Umbilical cord (tissue), 2 donors: Measurements from ENCODE around the gene SDR39U1. TPM values are rescaled to one million over a fixed set of nuclear protein-coding genes. Genes with fewer than 3 reads are reported as not detected.

Experiments
- DNase-seq: peaks from one replicate; pipeline ENCODE4 v3.0.0-alpha.2; 2015; ENCODE audit warnings: low spot score
- total RNA-seq: library from RNA; depleted of rRNA; stranded (reverse); fragments of >200 nt; gene quantifications from one replicate; pipeline ENCODE4 v1.2.3, GENCODE V29; 2014; ENCODE audit warnings: low replicate concordance; ENCODE audit not compliant: insufficient read depth

Gene SDR39U1
- total RNA-seq, 1 donor from 2014 or later, result 11.1 TPM

GRCh38 chr14:24390701-24391468, 51.7 kb downstream of the SDR39U1 start:
- no peak for DNase-seq

Other genes starting within 250 kb of the SDR39U1 start
- 49.6 TPM for gene TM9SF1, start 247.3 kb downstream of the SDR39U1 start, total RNA-seq
- not detected for gene TSSK4, start 237.1 kb downstream of the SDR39U1 start, total RNA-seq
- gene CHMP4A, start 229.3 kb downstream of the SDR39U1 start, total RNA-seq, result 5.3 TPM
- 3.9 TPM for gene MDP1, start 226.7 kb downstream of the SDR39U1 start, total RNA-seq
- gene NEDD8, start 210.4 kb downstream of the SDR39U1 start, total RNA-seq, result 68.6 TPM
- 49.4 TPM for gene GMPR2, start 209.8 kb downstream of the SDR39U1 start, total RNA-seq
- gene TINF2, start 200.2 kb downstream of the SDR39U1 start, total RNA-seq, result 33.2 TPM
- 9.4 TPM for gene TGM1, start 179.6 kb downstream of the SDR39U1 start, total RNA-seq
- gene RABGGTA, start 171.2 kb downstream of the SDR39U1 start, total RNA-seq, result 14.0 TPM
- 45.3 TPM for gene DHRS1, start 143.0 kb downstream of the SDR39U1 start, total RNA-seq
- 12.5 TPM for gene NOP9, start 142.9 kb downstream of the SDR39U1 start, total RNA-seq
- gene CIDEB, start 134.8 kb downstream of the SDR39U1 start, total RNA-seq, result 4.8 TPM
- gene LTB4R2, start 132.6 kb downstream of the SDR39U1 start, total RNA-seq, result 8.9 TPM
- 1.4 TPM for gene LTB4R, start 131.3 kb downstream of the SDR39U1 start, total RNA-seq
- 8.2 TPM for gene ADCY4, start 107.7 kb downstream of the SDR39U1 start, total RNA-seq
- gene RIPK3, start 102.8 kb downstream of the SDR39U1 start, total RNA-seq, result 5.3 TPM
- gene NFATC4, start 74.6 kb downstream of the SDR39U1 start, total RNA-seq, result 40.0 TPM
- gene NYNRIN, start 43.8 kb downstream of the SDR39U1 start, total RNA-seq, result 30.8 TPM
- 4.1 TPM for gene CBLN3, start 13.1 kb downstream of the SDR39U1 start, total RNA-seq
- 80.2 TPM for gene KHNYN, start 12.8 kb downstream of the SDR39U1 start, total RNA-seq
- gene CMA1, start 65.5 kb upstream of the SDR39U1 start, total RNA-seq, result not detected
- gene CTSG, start 133.5 kb upstream of the SDR39U1 start, total RNA-seq, result 9.4 TPM
- not detected for gene GZMH, start 166.9 kb upstream of the SDR39U1 start, total RNA-seq
- gene GZMB, start 191.4 kb upstream of the SDR39U1 start, total RNA-seq, result 0.96 TPM